ENCODE results near the gene IL18R1.

- TF ChIP-seq HNF4A (conservative IDR thresholded peaks at IDR 0.05), result no peak
- no peak for TF ChIP-seq YY1 (IDR thresholded peaks at IDR 0.05)
- TF ChIP-seq TAF1 (conservative IDR thresholded peaks at IDR 0.05), result no peak
- no peak for TF ChIP-seq CTCF (IDR thresholded peaks at IDR 0.05; ENCODE audit: low read depth, low read length, missing input control)
- TF ChIP-seq ATF3 (IDR thresholded peaks at IDR 0.05), result no peak
- TF ChIP-seq REST (IDR thresholded peaks at IDR 0.05), result no peak
- no peak for TF ChIP-seq GABPA (IDR thresholded peaks at IDR 0.05 in 1 of 2, conservative IDR thresholded peaks at IDR 0.05 in 1 of 2)
- no peak for TF ChIP-seq EGR1 (IDR thresholded peaks at IDR 0.05; ENCODE audit: low read depth in 2 of 2)
- no peak for TF ChIP-seq RAD21 (IDR thresholded peaks at IDR 0.05)
- TF ChIP-seq FOXA1 (IDR thresholded peaks at IDR 0.05), result no peak
- TF ChIP-seq NR2F2 (IDR thresholded peaks at IDR 0.05), result no peak
- no peak for TF ChIP-seq SP1 (IDR thresholded peaks at IDR 0.05)
- TF ChIP-seq HNF4G (IDR thresholded peaks at IDR 0.05), result no peak
Observed at GRCh38 chr2:102337481-102338386, 17.9 kb upstream of the IL18R1 start.
